ENCODE data around the gene ZMYND15.

GRCh38 chr17:4718276-4718675 is 21.4 kb upstream of the ZMYND15 start:
- TF ChIP-seq CTCF (conservative IDR thresholded peaks at IDR 0.05; ENCODE audit: low read depth, low read length) (no peak), EZH2 (IDR thresholded peaks at IDR 0.05; ENCODE audit: borderline replicate concordance, low read depth, low read length, poor library complexity, severe bottlenecking) (no peak)

Data from A673 (cell line).